Ishikawa (cell line): Measurements from ENCODE around the gene MSANTD1.

Experiments used
- REST ChIP-seq: IDR thresholded peaks from 2 replicates; pipeline ENCODE4 v1.6.1; 2012; ENCODE audit warnings: low read depth, mild to moderate bottlenecking
- TAF1 ChIP-seq: IDR thresholded peaks from 2 replicates; pipeline ENCODE4 v1.6.1; 2012; ENCODE audit warnings: low read depth, mild to moderate bottlenecking
- USF1 ChIP-seq: IDR thresholded peaks from 2 replicates; pipeline ENCODE4 v1.6.1; 2012
- YY1 ChIP-seq: IDR thresholded peaks from 2 replicates; pipeline ENCODE4 v1.6.1; 2012; ENCODE audit warnings: low read depth

- TF ChIP-seq USF1 = no peak
- TF ChIP-seq TAF1 = no peak
- no peak for TF ChIP-seq REST
- no peak for TF ChIP-seq YY1
Measured at GRCh38 chr4:3262208-3263052, 13.5 kb downstream of the MSANTD1 start.
